HG02610 (cell line): ENCODE data around the gene OR5B3.
"Not testable (repeated sequence)": the region's sequence is repeated elsewhere in the genome, so short reads cannot be mapped to it uniquely, and the experiment has no call there.

ENCODE experiments used
- ATAC-seq: cut with Tn5 transposase; IDR thresholded peaks from one replicate; pipeline ENCODE4 v1.9.1; 2021; ENCODE audit warnings: mild to moderate bottlenecking, moderate library complexity; ENCODE audit not compliant: unreplicated experiment

OR5B3 gene

GRCh38 chr11:58406774-58407173 is at the start of gene OR5B3:
OR5B3 (minus strand) TSS chr11:58406874; CDS start chr11:58403409, 3,465 bp downstream.
- ATAC-seq: no peak

GRCh38 chr11:58451585-58451984 is 44.9 kb upstream of the OR5B3 start:
- no peak for ATAC-seq

GRCh38 chr11:58446294-58446693 is 39.6 kb upstream of the OR5B3 start:
- ATAC-seq: no peak

GRCh38 chr11:58444300-58444699 is 37.6 kb upstream of the OR5B3 start:
- ATAC-seq: no peak

GRCh38 chr11:58442136-58442535 is 35.5 kb upstream of the OR5B3 start, which contains the start of gene OR5B12:
OR5B12 (minus strand) TSS chr11:58442236; CDS start chr11:58440151, 2,085 bp downstream.
- ATAC-seq: no peak

GRCh38 chr11:58438486-58438885 is 31.8 kb upstream of the OR5B3 start:
- no peak for ATAC-seq

- no peak for ATAC-seq
Observed at GRCh38 chr11:58434217-58434616, 27.5 kb upstream of the OR5B3 start.

- ATAC-seq: no peak
Observed at GRCh38 chr11:58433638-58434203, 27.0 kb upstream of the OR5B3 start.

- ATAC-seq: no peak
Observed at GRCh38 chr11:58429273-58429672, 22.6 kb upstream of the OR5B3 start.

- ATAC-seq: no peak
Observed at GRCh38 chr11:58428021-58428420, 21.3 kb upstream of the OR5B3 start, which contains the start of gene OR5B2. OR5B2 (minus strand) TSS chr11:58428121; CDS start chr11:58423261, 4,860 bp downstream.

GRCh38 chr11:58399622-58400021 is 7.1 kb downstream of the OR5B3 start:
- ATAC-seq: not testable (repeated sequence)

GRCh38 chr11:58395581-58395980 is 11.1 kb downstream of the OR5B3 start:
- ATAC-seq: no peak

- ATAC-seq: no peak
Observed at GRCh38 chr11:58394195-58394594, 12.5 kb downstream of the OR5B3 start.

GRCh38 chr11:58392746-58393145 is 13.9 kb downstream of the OR5B3 start:
- no peak for ATAC-seq

- no peak for ATAC-seq
Observed at GRCh38 chr11:58391879-58392278, 14.8 kb downstream of the OR5B3 start.

GRCh38 chr11:58390551-58391063 is 16.1 kb downstream of the OR5B3 start:
- no peak for ATAC-seq

- ATAC-seq: no peak
Observed at GRCh38 chr11:58358969-58359368, 47.7 kb downstream of the OR5B3 start, which contains the start of gene OR5B17. OR5B17 (minus strand) TSS chr11:58359069; CDS start chr11:58359069, 0 bp downstream.

GRCh38 chr11:58354727-58355126 is 51.9 kb downstream of the OR5B3 start:
- ATAC-seq: no peak
